ENCODE results near the gene HOXA11.

HOXA11 gene

DNA sequence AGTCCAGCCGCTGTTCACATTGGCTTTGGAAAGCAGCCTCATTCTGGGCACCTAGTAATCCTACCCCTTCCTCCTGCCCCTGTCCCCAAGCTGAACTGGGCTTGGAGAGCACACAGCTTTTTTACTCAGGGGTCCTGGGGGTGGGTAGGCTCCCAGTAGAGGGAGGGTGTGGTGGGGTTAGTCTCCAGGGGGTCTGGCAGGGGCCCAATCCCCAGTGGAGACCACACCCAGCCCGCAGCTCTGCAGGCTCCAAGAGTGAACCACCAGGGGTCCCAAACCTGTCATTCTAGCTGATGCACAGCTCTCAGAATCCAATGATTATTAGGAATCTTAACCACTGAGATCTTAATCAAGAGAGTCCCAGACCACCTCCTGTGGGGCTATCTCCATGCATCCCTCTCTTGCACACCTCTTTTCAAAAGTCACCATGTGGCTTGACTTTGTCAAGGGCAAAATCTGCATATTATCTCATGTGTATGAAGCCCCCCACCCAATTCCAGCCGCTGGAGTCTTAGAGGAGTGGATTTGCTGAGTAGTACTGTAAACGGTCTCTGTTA lies 2.7 kb downstream of the HOXA11 start:
- Histone ChIP-seq H3K36me3 (ENCODE audit: insufficient read depth, low read depth, low read length) (no peaks in the 10 kb centered on the region), H3K27me3 (ENCODE audit: insufficient read depth, low read length) (peaks cover 100% of the 10 kb centered on the region), H3K27ac (ENCODE audit: low read length) (no peak overlapping the region), H3K9me3 (ENCODE audit: insufficient read depth, low read depth, low read length) (peaks cover 2% of the 10 kb centered on the region; the same call in 1 of the 2 replicates), H3K4me3 (ENCODE audit: low read length) (no peak overlapping the region), H3K4me1 (ENCODE audit: insufficient read depth, low read length) (peaks cover 3% of the 10 kb centered on the region; the same call in 1 of the 2 replicates), H3K9ac (ENCODE audit: low read depth, low read length) (no peak overlapping the region)

DNA sequence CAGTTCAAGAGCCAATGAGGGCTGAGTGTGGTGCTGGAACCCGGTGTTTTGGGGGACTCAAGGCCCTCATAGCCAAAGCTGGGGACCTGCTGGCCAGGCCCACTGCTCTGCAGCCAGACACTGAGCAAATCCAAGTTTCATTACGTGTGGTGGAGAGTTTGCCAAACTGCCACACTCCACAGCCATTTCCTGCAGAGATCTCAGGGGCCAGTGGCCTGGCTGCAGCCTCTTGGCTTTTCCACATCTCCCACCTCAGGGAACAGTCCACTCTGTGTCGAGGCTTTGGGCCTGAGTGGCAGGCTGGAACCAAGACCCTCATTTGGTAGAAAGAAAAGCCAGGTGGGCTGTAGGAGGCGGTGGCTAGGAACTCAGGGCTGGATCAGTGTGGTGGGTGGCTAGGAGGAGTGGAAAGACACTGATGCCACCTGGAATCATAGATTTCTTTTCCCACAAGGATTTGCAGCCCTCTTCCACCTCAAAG lies 3.2 kb downstream of the HOXA11 start:
- no peak overlapping the region for H3K9ac ChIP-seq (ENCODE audit: low read depth, low read length)
- no peaks in the 10 kb centered on the region for H3K4me1 ChIP-seq (ENCODE audit: insufficient read depth, low read length)
- H3K27ac ChIP-seq (ENCODE audit: low read length): no peak overlapping the region
- no peaks in the 10 kb centered on the region; the same call in 1 of the 2 replicates for H3K9me3 ChIP-seq (ENCODE audit: insufficient read depth, low read depth, low read length)
- no peaks in the 10 kb centered on the region for H3K36me3 ChIP-seq (ENCODE audit: insufficient read depth, low read depth, low read length)
- no peak overlapping the region for H3K4me3 ChIP-seq (ENCODE audit: low read length)
- H3K27me3 ChIP-seq (ENCODE audit: insufficient read depth, low read length): peaks cover 100% of the 10 kb centered on the region

- no peaks in the 10 kb centered on the region for H3K36me3 ChIP-seq (ENCODE audit: insufficient read depth, low read depth, low read length)
- no peak overlapping the region for H3K4me3 ChIP-seq (ENCODE audit: low read length)
- H3K4me1 ChIP-seq (ENCODE audit: insufficient read depth, low read length): no peaks in the 10 kb centered on the region
- H3K9me3 ChIP-seq (ENCODE audit: insufficient read depth, low read depth, low read length): peaks cover 4% of the 10 kb centered on the region; the same call in 1 of the 2 replicates
- H3K27ac ChIP-seq (ENCODE audit: low read length): no peak overlapping the region
- H3K27me3 ChIP-seq (ENCODE audit: insufficient read depth, low read length): peaks cover 100% of the 10 kb centered on the region
- no peak overlapping the region for H3K9ac ChIP-seq (ENCODE audit: low read depth, low read length)
Observed at GRCh38 chr7:27180431-27181420, 4.3 kb downstream of the HOXA11 start.

GRCh38 chr7:27179503-27180430 lies 5.3 kb downstream of the HOXA11 start:
- Histone ChIP-seq H3K36me3 (ENCODE audit: insufficient read depth, low read depth, low read length) (no peaks in the 10 kb centered on the region), H3K4me3 (ENCODE audit: low read length) (no peak overlapping the region), H3K9ac (ENCODE audit: low read depth, low read length) (no peak overlapping the region), H3K27ac (ENCODE audit: low read length) (no peak overlapping the region), H3K4me1 (ENCODE audit: insufficient read depth, low read length) (no peaks in the 10 kb centered on the region), H3K9me3 (ENCODE audit: insufficient read depth, low read depth, low read length) (peaks cover 10% of the 10 kb centered on the region), H3K27me3 (ENCODE audit: insufficient read depth, low read length) (peaks cover 100% of the 10 kb centered on the region)

DNA sequence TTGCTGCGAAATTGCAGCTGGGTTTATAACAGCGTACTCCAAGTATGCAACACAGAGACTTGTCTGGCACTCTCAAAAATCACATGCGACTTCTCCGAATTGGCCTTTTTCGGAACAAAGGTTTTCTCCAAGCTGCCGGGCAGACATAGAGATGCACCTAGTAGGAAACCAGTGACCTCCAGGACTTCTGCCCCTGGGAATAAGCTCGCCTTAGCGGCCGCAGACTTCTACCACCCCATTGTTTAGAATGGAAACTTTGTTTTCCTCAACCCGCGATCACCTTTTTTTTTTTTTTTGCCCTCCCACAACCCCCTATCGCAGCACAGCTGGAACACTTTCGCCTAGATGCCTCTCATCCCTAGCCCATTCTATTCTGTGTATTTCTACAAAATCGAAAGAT lies 6.0 kb downstream of the HOXA11 start:
- Histone ChIP-seq H3K27ac (ENCODE audit: low read length) (no peak overlapping the region), H3K9me3 (ENCODE audit: insufficient read depth, low read depth, low read length) (peaks cover 10% of the 10 kb centered on the region), H3K4me1 (ENCODE audit: insufficient read depth, low read length) (no peaks in the 10 kb centered on the region), H3K9ac (ENCODE audit: low read depth, low read length) (no peak overlapping the region), H3K27me3 (ENCODE audit: insufficient read depth, low read length) (peaks cover 100% of the 10 kb centered on the region), H3K36me3 (ENCODE audit: insufficient read depth, low read depth, low read length) (no peaks in the 10 kb centered on the region), H3K4me3 (ENCODE audit: low read length) (no peak overlapping the region)

GRCh38 chr7:27178366-27178765 lies 6.7 kb downstream of the HOXA11 start:
- peaks cover 100% of the 10 kb centered on the region for H3K27me3 ChIP-seq (ENCODE audit: insufficient read depth, low read length)
- H3K9ac ChIP-seq (ENCODE audit: low read depth, low read length): no peak overlapping the region
- H3K4me1 ChIP-seq (ENCODE audit: insufficient read depth, low read length): no peaks in the 10 kb centered on the region

DNA sequence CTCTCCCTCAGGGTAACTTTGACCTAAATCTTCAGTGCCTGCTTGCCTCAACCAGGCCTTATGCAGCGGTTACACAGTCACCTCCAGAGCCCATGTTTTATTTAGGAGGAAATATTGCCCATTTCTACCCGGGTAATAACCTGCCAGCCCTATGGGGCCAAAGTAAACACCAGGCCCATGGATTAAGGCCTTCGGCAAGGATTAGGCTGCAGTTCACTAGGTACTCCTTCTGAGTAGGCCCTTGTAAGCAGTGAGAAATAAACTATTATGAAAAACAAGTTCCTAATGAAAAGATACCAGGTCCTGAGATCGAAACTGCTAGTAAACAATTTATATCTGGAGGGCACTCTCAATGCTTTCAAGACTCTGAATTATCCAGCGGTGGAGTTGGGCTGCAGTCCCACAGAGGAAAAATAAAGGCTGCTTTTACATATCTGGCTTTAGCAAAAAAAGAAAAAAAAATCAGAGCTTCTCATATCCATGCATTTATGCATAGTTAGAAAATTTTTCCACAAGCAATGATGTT lies 7.2 kb downstream of the HOXA11 start:
- peaks cover 100% of the 10 kb centered on the region for H3K27me3 ChIP-seq (ENCODE audit: insufficient read depth, low read length)
- no peak overlapping the region for H3K4me3 ChIP-seq (ENCODE audit: low read length)
- peaks cover 10% of the 10 kb centered on the region for H3K9me3 ChIP-seq (ENCODE audit: insufficient read depth, low read depth, low read length)
- H3K9ac ChIP-seq (ENCODE audit: low read depth, low read length): no peak overlapping the region
- no peak overlapping the region for H3K27ac ChIP-seq (ENCODE audit: low read length)
- no peaks in the 10 kb centered on the region for H3K36me3 ChIP-seq (ENCODE audit: insufficient read depth, low read depth, low read length)
- no peaks in the 10 kb centered on the region for H3K4me1 ChIP-seq (ENCODE audit: insufficient read depth, low read length)

More at GRCh38 chr7:27178366-27178765, 6.7 kb downstream of the HOXA11 start:
- no peaks in the 10 kb centered on the region for H3K36me3 ChIP-seq (ENCODE audit: insufficient read depth, low read depth, low read length)
- no peak overlapping the region for H3K27ac ChIP-seq (ENCODE audit: low read length)
- no peak overlapping the region for H3K4me3 ChIP-seq (ENCODE audit: low read length)
- peaks cover 10% of the 10 kb centered on the region for H3K9me3 ChIP-seq (ENCODE audit: insufficient read depth, low read depth, low read length)

DNA sequence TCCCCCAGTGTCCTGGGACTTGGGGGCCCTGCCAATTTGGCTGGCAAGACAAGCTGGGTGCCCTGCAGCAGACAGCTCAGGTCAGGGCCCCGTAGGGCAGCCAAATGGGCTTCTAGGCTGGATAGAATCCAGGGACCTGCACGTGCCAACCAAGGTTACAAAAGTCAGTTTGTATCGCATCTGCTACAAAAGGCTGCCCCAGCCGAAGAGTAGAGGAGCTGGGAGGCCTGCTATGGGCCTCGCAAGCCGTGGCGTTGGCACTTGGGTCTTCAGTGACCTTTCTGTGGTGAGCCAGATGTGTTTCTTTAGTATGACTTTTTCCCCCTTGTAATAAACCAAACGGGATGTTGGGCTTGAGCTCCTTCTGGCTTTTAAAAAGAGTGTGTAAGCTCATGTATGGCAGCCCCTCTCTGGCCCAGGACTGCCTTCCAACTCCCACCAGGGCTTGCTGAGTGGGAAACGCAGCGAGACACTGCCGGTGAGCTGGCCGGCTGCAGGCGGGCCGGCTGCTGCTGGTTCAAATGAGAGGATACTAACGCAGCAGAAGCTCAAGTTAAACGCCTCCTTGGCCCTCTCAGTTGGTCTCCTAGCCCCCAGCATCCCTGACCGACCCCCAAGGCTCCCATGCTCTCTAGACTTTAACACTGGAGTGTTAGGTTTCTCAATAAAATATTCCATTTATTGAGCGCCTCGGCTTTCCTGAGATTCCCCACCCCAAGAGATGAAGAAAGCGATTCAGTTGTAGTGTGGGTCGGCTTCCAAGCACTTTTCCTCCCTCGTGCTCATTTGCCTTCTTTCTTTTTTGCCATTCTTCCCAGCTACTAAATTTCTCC lies 7.9 kb downstream of the HOXA11 start:
- H3K9ac ChIP-seq (ENCODE audit: low read depth, low read length): no peak overlapping the region
- peaks cover 15% of the 10 kb centered on the region for H3K9me3 ChIP-seq (ENCODE audit: insufficient read depth, low read depth, low read length)
- no peak overlapping the region for H3K27ac ChIP-seq (ENCODE audit: low read length)
- H3K4me1 ChIP-seq (ENCODE audit: insufficient read depth, low read length): no peaks in the 10 kb centered on the region
- H3K36me3 ChIP-seq (ENCODE audit: insufficient read depth, low read depth, low read length): no peaks in the 10 kb centered on the region
- peaks cover 100% of the 10 kb centered on the region for H3K27me3 ChIP-seq (ENCODE audit: insufficient read depth, low read length)
- no peak overlapping the region for H3K4me3 ChIP-seq (ENCODE audit: low read length)

DNA sequence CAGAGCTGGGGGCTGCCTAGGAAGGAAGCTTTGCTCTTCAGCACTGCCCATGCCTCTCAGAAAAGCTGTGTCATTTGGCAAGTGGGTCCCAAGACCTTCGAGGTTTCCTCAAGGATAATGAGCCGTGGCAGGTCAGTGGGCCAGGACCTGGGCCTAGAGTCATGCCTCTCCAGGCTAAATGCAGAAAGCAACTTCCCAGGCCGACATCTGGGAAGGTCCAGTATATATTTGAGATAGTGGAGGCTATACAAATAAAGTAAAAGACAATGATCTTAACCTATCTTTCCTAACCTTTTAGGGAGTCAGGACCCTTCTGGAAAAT lies 8.5 kb downstream of the HOXA11 start:
- Histone ChIP-seq H3K36me3 (ENCODE audit: insufficient read depth, low read depth, low read length) (no peaks in the 10 kb centered on the region), H3K4me3 (ENCODE audit: low read length) (no peak overlapping the region), H3K27me3 (ENCODE audit: insufficient read depth, low read length) (peaks cover 100% of the 10 kb centered on the region), H3K4me1 (ENCODE audit: insufficient read depth, low read length) (no peaks in the 10 kb centered on the region), H3K9ac (ENCODE audit: low read depth, low read length) (no peak overlapping the region), H3K9me3 (ENCODE audit: insufficient read depth, low read depth, low read length) (peaks cover 16% of the 10 kb centered on the region), H3K27ac (ENCODE audit: low read length) (no peak overlapping the region)

DNA sequence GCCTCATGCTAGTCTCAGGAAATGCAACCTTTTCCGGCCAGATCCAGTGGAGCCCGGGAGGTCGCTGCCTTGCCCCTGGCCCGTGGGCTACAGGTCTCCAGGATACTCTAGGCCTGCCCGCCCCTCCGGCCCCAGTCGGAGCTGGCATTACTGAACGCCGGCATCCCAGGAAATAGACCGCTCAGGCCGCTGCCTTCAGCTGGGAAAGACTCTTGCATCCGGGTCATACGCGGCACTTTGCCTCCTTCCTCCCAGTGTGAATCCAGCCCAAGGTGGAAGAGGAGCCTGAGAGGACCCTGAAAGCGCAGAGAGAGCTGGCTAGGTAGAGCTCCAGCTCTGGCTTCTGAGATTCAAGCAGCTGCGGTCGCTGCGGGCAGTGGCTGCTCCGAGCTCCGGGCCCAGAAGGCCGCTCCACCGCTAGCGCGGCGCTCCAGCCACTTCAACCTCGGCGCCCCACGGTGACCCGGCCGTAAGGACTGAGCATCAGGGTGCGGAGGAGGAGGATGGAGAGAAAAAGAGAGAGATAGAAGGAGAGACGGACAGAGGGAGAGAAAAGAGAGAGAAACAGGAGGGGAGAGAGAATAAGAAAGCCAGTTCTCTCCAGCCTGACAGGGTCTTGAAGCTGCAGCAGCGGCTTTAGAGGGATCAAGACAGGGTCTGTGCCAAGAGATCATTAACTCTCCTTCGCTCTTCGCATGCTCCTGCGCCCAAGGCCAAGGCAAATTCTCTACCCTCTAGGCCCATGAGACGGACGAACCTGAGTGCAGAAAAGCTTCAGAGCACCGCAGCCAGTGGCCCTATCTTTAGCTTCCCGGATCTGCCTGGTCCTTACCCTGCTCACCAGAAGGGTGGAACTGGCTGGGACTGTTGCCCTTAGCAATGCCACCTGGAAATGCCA lies 9.2 kb downstream of the HOXA11 start:
- Histone ChIP-seq H3K4me3 (ENCODE audit: low read length) (no peak overlapping the region), H3K4me1 (ENCODE audit: insufficient read depth, low read length) (no peaks in the 10 kb centered on the region), H3K36me3 (ENCODE audit: insufficient read depth, low read depth, low read length) (no peaks in the 10 kb centered on the region), H3K27ac (ENCODE audit: low read length) (no peak overlapping the region), H3K9me3 (ENCODE audit: insufficient read depth, low read depth, low read length) (peaks cover 16% of the 10 kb centered on the region), H3K9ac (ENCODE audit: low read depth, low read length) (no peak overlapping the region), H3K27me3 (ENCODE audit: insufficient read depth, low read length) (peaks cover 100% of the 10 kb centered on the region)
